H9 (cell line): Measurements from ENCODE around the gene MGAM2. TPM values are rescaled to one million over a fixed set of nuclear protein-coding genes. Genes with fewer than 3 reads are reported as not detected.

Experiments
- DNase-seq: peaks from one replicate; pipeline ENCODE4 v3.0.0-alpha.2; 2017
- H2AFZ ChIP-seq: one replicate; pipeline ENCODE4 v1.6.1; 2013; ENCODE audit warnings: mild to moderate bottlenecking, low read length, control low read depth, moderate library complexity
- H2AK5ac ChIP-seq: 2 replicates; pipeline ENCODE4 v1.6.1; 2013; ENCODE audit warnings: low read length, control low read depth, mixed read lengths; ENCODE audit not compliant: insufficient read length
- H2BK120ac ChIP-seq: one replicate; pipeline ENCODE4 v1.6.1; 2013; ENCODE audit warnings: low read depth, mild to moderate bottlenecking, low read length, control low read depth, inconsistent platforms; ENCODE audit not compliant: poor library complexity, severe bottlenecking
- H2BK12ac ChIP-seq: 2 replicates; pipeline ENCODE4 v1.6.1; 2013; ENCODE audit warnings: low read length, control low read depth, mixed read lengths, low read depth; ENCODE audit not compliant: insufficient read length
- H2BK15ac ChIP-seq: 2 replicates; pipeline ENCODE4 v1.6.1; 2013; ENCODE audit warnings: low read depth, low read length, control low read depth
- H2BK20ac ChIP-seq: one replicate; pipeline ENCODE4 v1.6.1; 2013; ENCODE audit warnings: low read depth, mild to moderate bottlenecking, low read length, control low read depth, inconsistent platforms; ENCODE audit not compliant: poor library complexity, severe bottlenecking
- H2BK5ac ChIP-seq: 2 replicates; pipeline ENCODE4 v1.6.1; 2013; ENCODE audit warnings: low read length, control low read depth, mixed read lengths; ENCODE audit not compliant: insufficient read length
- H3K14ac ChIP-seq: 2 replicates; pipeline ENCODE4 v1.6.1; 2013; ENCODE audit warnings: low read length, control low read depth; ENCODE audit not compliant: insufficient read depth
- H3K18ac ChIP-seq: 2 replicates; pipeline ENCODE4 v1.6.1; 2013; ENCODE audit warnings: low read depth, mild to moderate bottlenecking, mixed read lengths, low read length, control low read depth; ENCODE audit not compliant: insufficient read length
- H3K23ac ChIP-seq: 2 replicates; pipeline ENCODE4 v1.6.1; 2013; ENCODE audit warnings: low read length, control low read depth, mixed read lengths, low read depth; ENCODE audit not compliant: insufficient read length
- H3K23me2 ChIP-seq: 2 replicates; pipeline ENCODE4 v1.6.1; 2013; ENCODE audit warnings: low read depth, mild to moderate bottlenecking, mixed read lengths, low read length, control low read depth; ENCODE audit not compliant: insufficient read length, poor library complexity, severe bottlenecking
- H3K27ac ChIP-seq: 2 replicates; pipeline ENCODE4 v1.5.1; 2013; ENCODE audit warnings: low read length, control low read depth, mixed read lengths, low read depth; ENCODE audit not compliant: insufficient read length
- H3K27me3 ChIP-seq: 2 replicates; pipeline ENCODE4 v1.6.1; 2013; ENCODE audit warnings: low read length, control low read depth, inconsistent platforms; ENCODE audit not compliant: insufficient read depth
- H3K4ac ChIP-seq: 2 replicates; pipeline ENCODE4 v1.6.1; 2013; ENCODE audit warnings: low read depth, mild to moderate bottlenecking, control low read depth, inconsistent platforms, low read length, moderate library complexity
- H3K4me1 ChIP-seq: 2 replicates; pipeline ENCODE4 v1.6.1; 2013; ENCODE audit warnings: low read length, control low read depth, inconsistent platforms; ENCODE audit not compliant: insufficient read depth
- H3K4me2 ChIP-seq: 2 replicates; pipeline ENCODE4 v1.6.1; 2013; ENCODE audit warnings: low read length, control low read depth, mixed read lengths; ENCODE audit not compliant: insufficient read length, insufficient read depth
- H3K56ac ChIP-seq: 2 replicates; pipeline ENCODE4 v1.6.1; 2013; ENCODE audit warnings: low read depth, mild to moderate bottlenecking, mixed read lengths, low read length, control low read depth; ENCODE audit not compliant: insufficient read length
- H3K79me1 ChIP-seq: 2 replicates; pipeline ENCODE4 v1.6.1; 2013; ENCODE audit warnings: low read depth, mild to moderate bottlenecking, moderate library complexity, low read length, control low read depth, inconsistent platforms; ENCODE audit not compliant: insufficient read depth, poor library complexity, severe bottlenecking
- H3K79me2 ChIP-seq: 2 replicates; pipeline ENCODE4 v1.6.1; 2013; ENCODE audit warnings: low read length, control low read depth, inconsistent platforms; ENCODE audit not compliant: insufficient read depth
- H3K9ac ChIP-seq: 2 replicates; pipeline ENCODE4 v1.6.1; 2013; ENCODE audit warnings: low read length, control low read depth, mixed read lengths; ENCODE audit not compliant: insufficient read length; ENCODE audit errors: extremely low read depth
- H3K9me3 ChIP-seq: one replicate; pipeline ENCODE4 v1.6.1; 2013; ENCODE audit warnings: low read depth, low read length, inconsistent platforms; ENCODE audit not compliant: control insufficient read depth
- H3T11ph ChIP-seq: one replicate; pipeline ENCODE4 v1.6.1; 2013; ENCODE audit warnings: mild to moderate bottlenecking, low read length, control low read depth, inconsistent platforms
- H4K20me1 ChIP-seq: one replicate; pipeline ENCODE4 v1.6.1; 2013; ENCODE audit not compliant: control insufficient read depth, insufficient read length, insufficient read depth
- H4K5ac ChIP-seq: 2 replicates; pipeline ENCODE4 v1.6.1; 2013; ENCODE audit warnings: low read depth, mild to moderate bottlenecking, mixed read lengths, low read length, control low read depth; ENCODE audit not compliant: insufficient read length
- H4K8ac ChIP-seq: replicated peaks from 2 replicates; pipeline ENCODE4 v1.6.1; 2013; ENCODE audit warnings: low read length, control low read depth, mixed read lengths, low read depth; ENCODE audit not compliant: insufficient read length
- H4K91ac ChIP-seq: 2 replicates; pipeline ENCODE4 v1.6.1; 2013; ENCODE audit warnings: low read depth, mild to moderate bottlenecking, moderate library complexity, mixed read lengths, low read length, control low read depth; ENCODE audit not compliant: insufficient read length
- H3K27ac Mint-ChIP-seq, 3 experiments: 2 replicates in 2 of 3; 3 replicates in 1 of 3; pipeline ENCODE4 v1.8.0; 2020 to 2021; ENCODE audit warnings: mixed read lengths in 3 of 3, mild to moderate bottlenecking in 1 of 3, moderate library complexity in 1 of 3
- H3K27me3 Mint-ChIP-seq: 2 replicates; pipeline ENCODE4 v1.8.0; 2021; ENCODE audit warnings: low read depth, mild to moderate bottlenecking, moderate library complexity, mixed read lengths
- H3K36me3 Mint-ChIP-seq, 3 experiments: 2 replicates in 2 of 3; 3 replicates in 1 of 3; pipeline ENCODE4 v1.8.0; 2020 to 2021; ENCODE audit warnings: low read depth in 3 of 3, mixed read lengths in 3 of 3; ENCODE audit not compliant: insufficient read depth in 1 of 3
- H3K4me1 Mint-ChIP-seq, 2 experiments: 2 replicates each; pipeline ENCODE4 v1.8.0; 2020; ENCODE audit warnings: mixed read lengths in 2 of 2
- H3K4me3 Mint-ChIP-seq, 2 experiments: 2 replicates in 1 of 2; 3 replicates in 1 of 2; pipeline ENCODE4 v1.8.0; 2020 to 2021; ENCODE audit warnings: mild to moderate bottlenecking in 2 of 2, mixed read lengths in 2 of 2, moderate library complexity in 1 of 2
- H3K9me3 Mint-ChIP-seq, 2 experiments: 2 replicates in 1 of 2; 3 replicates in 1 of 2; pipeline ENCODE4 v1.8.0; 2020; ENCODE audit warnings: mild to moderate bottlenecking in 2 of 2, mixed read lengths in 2 of 2, moderate library complexity in 1 of 2
- CTCF ChIP-seq: fragments of 200-600 bp; sonication (generic); conservative IDR thresholded peaks from 3 replicates; pipeline ENCODE4 v1.8.0; 2021; ENCODE audit warnings: antibody characterized with exemption, mild to moderate bottlenecking
- WGBS: extraction: QIAGEN DNeasy Blood & Tissue Kit; methylation state at CpG from one replicate; pipeline ENCODE4 v1.1.7; 2013; ENCODE audit warnings: missing lambda C conversion rate, low lambda C conversion rate, mixed read lengths; ENCODE audit not compliant: insufficient read length; ENCODE audit errors: extremely low coverage; 5-methylcytosine and 5-hydroxymethylcytosine counted together
- total RNA-seq: library from RNA; stranded (reverse); gene quantifications from 2 replicates; pipeline ENCODE4 v1.2.1, GENCODE V29; 2021

The MGAM2 gene
- total RNA-seq, 1 experiment from 2014 or later: not detected

- Histone ChIP-seq H3T11ph (no peak overlapping the region), H3K27me3 (no peaks in the 10 kb centered on the region), H3K79me2 (no peaks in the 10 kb centered on the region), H3K9ac (no peak overlapping the region), H2BK120ac (no peak overlapping the region), H3K18ac (no peak overlapping the region), H3K4me2 (no peak overlapping the region), H3K14ac (no peak overlapping the region), H3K27ac (no peak overlapping the region), H2AFZ (no peak overlapping the region), H3K23ac (no peak overlapping the region), H2BK15ac (no peak overlapping the region), H4K5ac (no peak overlapping the region), H3K79me1 (no peaks in the 10 kb centered on the region), H3K56ac (no peak overlapping the region), H2BK5ac (no peak overlapping the region), H4K20me1 (no peaks in the 10 kb centered on the region), H3K4me1 (no peaks in the 10 kb centered on the region), H4K91ac (no peak overlapping the region), H3K9me3 (no peaks in the 10 kb centered on the region), H2AK5ac (no peak overlapping the region), H2BK12ac (no peak overlapping the region), H3K23me2 (no peaks in the 10 kb centered on the region), H4K8ac (no peak overlapping the region), H2BK20ac (no peak overlapping the region), H3K4ac (no peak overlapping the region)
- no peaks in the 10 kb centered on the region for H3K4me1 Mint-ChIP-seq
- H3K9me3 Mint-ChIP-seq: no peaks in the 10 kb centered on the region
- TF ChIP-seq CTCF: no peak
- no peaks in the 10 kb centered on the region for H3K27me3 Mint-ChIP-seq
- WGBS: no CpG with 5 or more reads among the region's 3 CpGs
- H3K27ac Mint-ChIP-seq: no peak overlapping the region
- DNase-seq: no peak
- H3K4me3 Mint-ChIP-seq: no peak overlapping the region
- no peaks in the 10 kb centered on the region for H3K36me3 Mint-ChIP-seq
Observed at GRCh38 chr7:142185069-142185468, 73.6 kb downstream of the MGAM2 start.
